Smooth muscle cell (in vitro differentiated cells): ENCODE data around the gene INPP5D. TPM values are rescaled to one million over a fixed set of nuclear protein-coding genes. Genes with fewer than 3 reads are reported as not detected.

Experiments
- DNase-seq: peaks from one replicate; lab custom pipeline; 2025; ENCODE audit not compliant: unreplicated experiment; lab: John Stamatoyannopoulos, UW
- H2AFZ ChIP-seq: fragments of 200-600 bp; sonication (generic); 2 replicates; pipeline ENCODE4 v1.6.0; 2016; ENCODE audit warnings: antibody characterized with exemption, low read depth, mild to moderate bottlenecking
- H3F3A ChIP-seq: fragments of 200-600 bp; sonication (generic); 2 replicates; pipeline ENCODE4 v1.6.0; 2017; ENCODE audit warnings: antibody characterized with exemption, low read depth
- H3K27ac ChIP-seq: fragments of 200-600 bp; sonication (generic); 2 replicates; pipeline ENCODE4 v1.5.1; 2016; ENCODE audit warnings: low read depth, mild to moderate bottlenecking
- H3K27me3 ChIP-seq: fragments of 200-600 bp; sonication (generic); 2 replicates; pipeline ENCODE4 v1.6.1; 2016; ENCODE audit warnings: low read depth, mild to moderate bottlenecking
- H3K36me3 ChIP-seq: fragments of 200-600 bp; sonication (generic); 2 replicates; pipeline ENCODE4 v1.5.1; 2016; ENCODE audit warnings: low read depth
- H3K4me1 ChIP-seq: fragments of 200-600 bp; sonication (generic); 2 replicates; pipeline ENCODE4 v1.5.1; 2016; ENCODE audit warnings: low read depth
- H3K4me2 ChIP-seq: fragments of 200-600 bp; sonication (generic); 2 replicates; pipeline ENCODE4 v1.6.0; 2016; ENCODE audit warnings: mild to moderate bottlenecking
- H3K4me3 ChIP-seq: fragments of 200-600 bp; sonication (generic); 2 replicates; pipeline ENCODE4 v1.5.1; 2016; ENCODE audit warnings: mild to moderate bottlenecking
- H3K79me2 ChIP-seq: fragments of 200-600 bp; sonication (generic); 2 replicates; pipeline ENCODE4 v1.6.0; 2016; ENCODE audit warnings: low read depth, mild to moderate bottlenecking
- H3K9ac ChIP-seq: fragments of 200-600 bp; sonication (generic); 2 replicates; pipeline ENCODE4 v1.6.0; 2016; ENCODE audit warnings: low read depth
- H3K9me3 ChIP-seq: fragments of 200-600 bp; sonication (generic); replicated peaks from 2 replicates; pipeline ENCODE4 v1.5.1; 2016; ENCODE audit warnings: low read depth
- H4K20me1 ChIP-seq: fragments of 200-600 bp; sonication (generic); 2 replicates; pipeline ENCODE4 v1.6.0; 2016; ENCODE audit warnings: low read depth
- WGBS: methylation state at CpG from one replicate; pipeline ENCODE4 v1.1.7; 2016; ENCODE audit warnings: low lambda C conversion rate; 5-methylcytosine and 5-hydroxymethylcytosine counted together
- polyA plus RNA-seq: library from polyadenylated mRNA; unstranded; fragments of >200 nt; fragmentation: Nextera tagmentation; extraction: Ambion mirVana; gene quantifications from 2 replicates; pipeline ENCODE4 v1.2.1, GENCODE V29; 2016
- total RNA-seq: library from RNA; depleted of rRNA; stranded (reverse); fragments of >200 nt; gene quantifications from 2 replicates; pipeline ENCODE4 v1.2.3, GENCODE V29; 2014
- TF ChIP-seq, protein P1 (sequence below): fragments of 200-600 bp; sonication (generic); IDR thresholded peaks from 2 replicates; pipeline ENCODE4 v1.5.1; 2017; ENCODE audit warnings: borderline replicate concordance, mild to moderate bottlenecking, antibody characterized with exemption; ENCODE audit not compliant: insufficient read depth, poor library complexity, severe bottlenecking

The INPP5D gene
- total and polyA plus RNA-seq, 2 experiments from 2014 or later, result 5.6 to 17.8 TPM

DNA sequence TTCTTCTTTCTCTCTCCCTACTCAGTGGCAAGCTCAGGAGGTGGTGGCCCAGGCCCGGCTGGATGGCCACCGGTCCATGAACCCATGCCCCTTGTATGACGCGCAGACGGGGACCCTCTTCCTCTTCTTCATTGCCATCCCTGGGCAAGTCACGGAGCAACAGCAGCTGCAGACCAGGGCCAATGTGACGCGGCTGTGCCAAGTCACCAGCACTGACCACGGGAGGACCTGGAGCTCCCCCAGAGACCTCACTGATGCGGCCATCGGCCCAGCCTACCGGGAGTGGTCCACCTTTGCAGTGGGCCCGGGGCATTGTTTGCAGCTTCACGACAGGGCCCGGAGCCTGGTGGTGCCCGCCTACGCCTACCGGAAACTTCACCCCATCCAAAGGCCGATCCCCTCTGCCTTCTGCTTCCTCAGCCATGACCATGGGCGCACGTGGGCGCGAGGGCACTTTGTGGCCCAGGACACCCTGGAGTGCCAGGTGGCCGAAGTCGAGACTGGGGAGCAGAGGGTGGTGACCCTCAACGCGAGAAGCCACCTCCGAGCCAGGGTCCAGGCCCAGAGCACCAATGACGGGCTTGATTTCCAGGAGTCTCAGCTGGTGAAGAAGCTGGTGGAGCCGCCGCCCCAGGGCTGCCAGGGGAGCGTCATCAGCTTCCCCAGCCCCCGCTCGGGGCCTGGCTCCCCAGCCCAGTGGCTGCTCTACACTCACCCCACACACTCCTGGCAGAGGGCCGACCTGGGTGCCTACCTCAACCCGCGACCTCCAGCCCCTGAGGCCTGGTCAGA lies 25.9 kb upstream of the INPP5D start:
- TF ChIP-seq, protein P1, sequence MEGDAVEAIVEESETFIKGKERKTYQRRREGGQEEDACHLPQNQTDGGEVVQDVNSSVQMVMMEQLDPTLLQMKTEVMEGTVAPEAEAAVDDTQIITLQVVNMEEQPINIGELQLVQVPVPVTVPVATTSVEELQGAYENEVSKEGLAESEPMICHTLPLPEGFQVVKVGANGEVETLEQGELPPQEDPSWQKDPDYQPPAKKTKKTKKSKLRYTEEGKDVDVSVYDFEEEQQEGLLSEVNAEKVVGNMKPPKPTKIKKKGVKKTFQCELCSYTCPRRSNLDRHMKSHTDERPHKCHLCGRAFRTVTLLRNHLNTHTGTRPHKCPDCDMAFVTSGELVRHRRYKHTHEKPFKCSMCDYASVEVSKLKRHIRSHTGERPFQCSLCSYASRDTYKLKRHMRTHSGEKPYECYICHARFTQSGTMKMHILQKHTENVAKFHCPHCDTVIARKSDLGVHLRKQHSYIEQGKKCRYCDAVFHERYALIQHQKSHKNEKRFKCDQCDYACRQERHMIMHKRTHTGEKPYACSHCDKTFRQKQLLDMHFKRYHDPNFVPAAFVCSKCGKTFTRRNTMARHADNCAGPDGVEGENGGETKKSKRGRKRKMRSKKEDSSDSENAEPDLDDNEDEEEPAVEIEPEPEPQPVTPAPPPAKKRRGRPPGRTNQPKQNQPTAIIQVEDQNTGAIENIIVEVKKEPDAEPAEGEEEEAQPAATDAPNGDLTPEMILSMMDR, result no peak
- no peaks in the 10 kb centered on the region for H3F3A ChIP-seq
- no peak overlapping the region for H3K27ac ChIP-seq
- DNase-seq, result no peak
- no peak overlapping the region for H3K4me2 ChIP-seq
- H3K36me3 ChIP-seq, result no peaks in the 10 kb centered on the region
- H3K9ac ChIP-seq, result no peak overlapping the region
- no peak overlapping the region for H3K4me3 ChIP-seq
- no peaks in the 10 kb centered on the region for H3K9me3 ChIP-seq
- 96% methylated on average over 37 of the region's 37 CpGs for WGBS
- H3K27me3 ChIP-seq, result no peaks in the 10 kb centered on the region
- no peaks in the 10 kb centered on the region for H4K20me1 ChIP-seq
- peaks cover 6% of the 10 kb centered on the region for H3K4me1 ChIP-seq
- no peaks in the 10 kb centered on the region for H3K79me2 ChIP-seq
- H2AFZ ChIP-seq, result no peak overlapping the region

DNA sequence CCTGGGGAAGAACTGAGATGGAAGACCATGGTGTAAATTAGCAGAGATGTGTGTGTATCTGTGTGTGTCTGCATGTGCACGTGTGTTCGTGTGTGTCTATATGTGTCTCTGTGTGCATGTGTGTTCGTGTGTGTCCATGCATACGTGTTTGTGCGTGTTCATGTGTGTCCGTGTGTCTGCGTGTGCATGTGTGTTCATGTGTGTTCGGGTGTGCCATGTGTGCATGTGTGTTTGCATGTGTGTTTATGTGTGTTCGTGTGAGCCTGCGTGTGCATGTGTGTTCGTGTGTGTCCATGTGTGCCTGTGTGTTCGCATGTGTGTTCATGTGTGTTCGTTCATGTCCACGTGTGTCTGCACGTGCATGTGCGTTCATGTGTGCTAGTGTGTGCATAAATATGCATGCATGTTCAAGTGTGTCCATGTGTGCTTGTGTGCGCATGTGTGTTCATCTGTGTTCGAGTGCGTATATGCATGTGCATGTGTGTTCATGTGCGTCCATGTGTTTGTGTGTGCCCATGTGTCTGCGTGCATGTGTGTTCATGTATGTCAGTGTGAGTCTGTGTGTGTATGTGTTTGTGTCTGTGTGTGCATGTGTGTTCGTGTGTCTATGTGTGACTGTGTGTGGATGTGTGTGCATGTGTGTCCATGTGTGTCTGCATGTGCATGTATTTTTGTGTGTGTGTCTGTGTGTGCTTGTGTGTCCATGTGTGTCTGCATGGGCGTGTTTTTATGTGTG lies 24.5 kb upstream of the INPP5D start:
- no peak for DNase-seq
- H3K4me1 ChIP-seq, result peaks cover 6% of the 10 kb centered on the region
- H4K20me1 ChIP-seq, result no peaks in the 10 kb centered on the region
- no peak overlapping the region for H3K27ac ChIP-seq
- no peak overlapping the region for H3K4me2 ChIP-seq
- H3K4me3 ChIP-seq, result no peak overlapping the region
- no peaks in the 10 kb centered on the region for H3K36me3 ChIP-seq
- H3F3A ChIP-seq, result no peaks in the 10 kb centered on the region
- no peak overlapping the region for H3K9ac ChIP-seq
- H2AFZ ChIP-seq, result no peak overlapping the region
- H3K27me3 ChIP-seq, result no peaks in the 10 kb centered on the region
- TF ChIP-seq, protein P1, result no peak
- H3K9me3 ChIP-seq, result no peaks in the 10 kb centered on the region
- no peaks in the 10 kb centered on the region for H3K79me2 ChIP-seq
- WGBS, result 91% methylated on average over 23 of the region's 23 CpGs

DNA sequence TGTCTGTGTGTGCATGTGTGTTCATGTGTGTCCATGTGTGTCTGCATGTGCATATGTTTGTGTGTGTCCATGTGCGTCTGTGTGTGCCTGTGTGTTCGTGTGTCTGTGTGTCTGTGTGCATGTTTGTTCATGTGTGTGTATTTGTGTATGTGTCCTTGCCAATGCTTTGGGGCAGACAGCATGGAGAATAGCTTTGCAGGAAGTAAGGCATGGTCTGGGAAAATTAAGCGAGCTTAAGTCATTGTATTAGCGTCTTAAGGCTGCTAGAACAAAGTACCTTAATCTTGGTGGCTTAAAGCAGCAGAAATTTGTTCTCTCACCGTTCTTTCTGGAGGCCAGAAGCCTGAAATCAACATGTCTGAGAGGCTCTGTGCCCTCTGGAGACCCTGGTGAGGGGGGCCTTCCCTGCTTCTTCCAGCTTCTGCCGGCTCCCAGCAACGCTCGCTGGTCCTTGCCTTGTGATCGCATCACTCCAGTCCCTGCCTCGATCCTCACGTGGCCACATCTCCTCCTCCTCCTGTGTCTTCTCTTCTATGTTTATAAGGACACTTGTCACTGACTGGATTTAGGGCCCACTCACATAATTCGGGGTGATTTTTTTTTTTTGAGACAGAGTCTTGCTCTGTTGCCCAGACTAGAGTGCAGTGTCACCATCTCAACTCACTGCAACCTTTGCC lies 23.8 kb upstream of the INPP5D start:
- Histone ChIP-seq H3K27ac (no peak overlapping the region), H3K4me3 (no peak overlapping the region), H3K9ac (no peak overlapping the region), H4K20me1 (no peaks in the 10 kb centered on the region), H3K79me2 (no peaks in the 10 kb centered on the region), H2AFZ (no peak overlapping the region), H3K4me1 (peaks cover 6% of the 10 kb centered on the region), H3K4me2 (no peak overlapping the region), H3F3A (no peaks in the 10 kb centered on the region), H3K9me3 (no peaks in the 10 kb centered on the region), H3K27me3 (no peaks in the 10 kb centered on the region), H3K36me3 (no peaks in the 10 kb centered on the region)
- 89% methylated on average over 12 of the region's 12 CpGs for WGBS
- TF ChIP-seq, protein P1, result no peak
- DNase-seq, result no peak
